Chondrocyte (in vitro differentiated cells): ENCODE measurements around the gene RNF39. TPM values are rescaled to one million over a fixed set of nuclear protein-coding genes. Genes with fewer than 3 reads are reported as not detected.
"Not testable (repeated sequence)": the region's sequence is repeated elsewhere in the genome, so short reads cannot be mapped to it uniquely, and the experiment has no call there.

Experiments used
- DNase-seq: peaks from one replicate; pipeline ENCODE4 v3.0.0; 2021; ENCODE audit warnings: mixed read lengths, low spot score
- H3K27ac Mint-ChIP-seq: one replicate; pipeline ENCODE4 v1.8.0; 2021; ENCODE audit warnings: mild to moderate bottlenecking, moderate library complexity, mixed read lengths; ENCODE audit not compliant: unreplicated experiment
- H3K27me3 Mint-ChIP-seq: 2 replicates; pipeline ENCODE4 v1.8.0; 2021; ENCODE audit warnings: low read depth, mixed read lengths
- H3K36me3 Mint-ChIP-seq: 2 replicates; pipeline ENCODE4 v1.8.0; 2021; ENCODE audit warnings: low read depth, mixed read lengths
- H3K4me1 Mint-ChIP-seq: 2 replicates; pipeline ENCODE4 v1.8.0; 2021; ENCODE audit warnings: low read depth, mild to moderate bottlenecking, mixed read lengths
- H3K4me3 Mint-ChIP-seq: one replicate; pipeline ENCODE4 v1.8.0; 2021; ENCODE audit warnings: mild to moderate bottlenecking, moderate library complexity, mixed read lengths; ENCODE audit not compliant: unreplicated experiment
- H3K9me3 Mint-ChIP-seq: 2 replicates; pipeline ENCODE4 v1.8.0; 2021; ENCODE audit warnings: low read depth, mixed read lengths
- CTCF ChIP-seq: fragments of 200-600 bp; sonication (generic); IDR thresholded peaks from 2 replicates; pipeline ENCODE4 v1.5.0; 2021; ENCODE audit warnings: antibody characterized with exemption, mild to moderate bottlenecking, moderate library complexity
- total RNA-seq: library from RNA; stranded (reverse); gene quantifications from 3 replicates; pipeline ENCODE4 v1.2.1, GENCODE V29; 2021

Gene RNF39
- total RNA-seq, 1 donor from 2014 or later = not detected

- H3K4me3 Mint-ChIP-seq = no peak overlapping the region
- H3K4me1 Mint-ChIP-seq = no peaks in the 10 kb centered on the region
- peaks cover 4% of the 10 kb centered on the region for H3K36me3 Mint-ChIP-seq
- H3K9me3 Mint-ChIP-seq = peaks cover 6% of the 10 kb centered on the region
- no peaks in the 10 kb centered on the region for H3K27me3 Mint-ChIP-seq
- no peak overlapping the region for H3K27ac Mint-ChIP-seq
- no peak for TF ChIP-seq CTCF
- no peak for DNase-seq
Observed at GRCh38 chr6:30031381-30031780, 44.2 kb downstream of the RNF39 start.

GRCh38 chr6:30029588-30029987 is 46.0 kb downstream of the RNF39 start:
- Mint-ChIP-seq H3K4me1 (no peaks in the 10 kb centered on the region), H3K27ac (no peak overlapping the region), H3K36me3 (no peaks in the 10 kb centered on the region), H3K4me3 (no peak overlapping the region), H3K27me3 (no peaks in the 10 kb centered on the region), H3K9me3 (peaks cover 6% of the 10 kb centered on the region)
- DNase-seq = no peak
- TF ChIP-seq CTCF = no peak

GRCh38 chr6:30025186-30025585 is 50.4 kb downstream of the RNF39 start:
- DNase-seq = no peak
- Mint-ChIP-seq H3K27me3 (no peaks in the 10 kb centered on the region), H3K4me1 (no peaks in the 10 kb centered on the region), H3K9me3 (peaks cover 6% of the 10 kb centered on the region), H3K27ac (no peak overlapping the region), H3K4me3 (no peak overlapping the region), H3K36me3 (peaks cover 2% of the 10 kb centered on the region)
- TF ChIP-seq CTCF = no peak

- DNase-seq, H3K9me3 Mint-ChIP-seq, H3K4me3 Mint-ChIP-seq, H3K27me3 Mint-ChIP-seq, H3K27ac Mint-ChIP-seq, H3K36me3 Mint-ChIP-seq, H3K4me1 Mint-ChIP-seq: not testable (repeated sequence)
Observed at GRCh38 chr6:30022712-30023111, 52.9 kb downstream of the RNF39 start.

GRCh38 chr6:30022189-30022588 is 53.4 kb downstream of the RNF39 start:
- TF ChIP-seq CTCF = no peak
- no peak overlapping the region for H3K27ac Mint-ChIP-seq
- peaks cover 2% of the 10 kb centered on the region for H3K9me3 Mint-ChIP-seq
- H3K27me3 Mint-ChIP-seq = no peaks in the 10 kb centered on the region
- no peak overlapping the region for H3K4me3 Mint-ChIP-seq
- H3K36me3 Mint-ChIP-seq = peaks cover 9% of the 10 kb centered on the region
- no peaks in the 10 kb centered on the region for H3K4me1 Mint-ChIP-seq
- no peak for DNase-seq

GRCh38 chr6:30020626-30021025 is 54.9 kb downstream of the RNF39 start:
- TF ChIP-seq CTCF = no peak
- DNase-seq = no peak
- Mint-ChIP-seq H3K36me3 (peaks cover 9% of the 10 kb centered on the region), H3K4me3 (no peak overlapping the region), H3K27me3 (no peaks in the 10 kb centered on the region), H3K9me3 (no peaks in the 10 kb centered on the region), H3K4me1 (no peaks in the 10 kb centered on the region), H3K27ac (no peak overlapping the region)

Other genes starting within 250 kb of the RNF39 start
- gene HLA-G, start 247.9 kb downstream of the RNF39 start, total RNA-seq = 0.30 to 0.46 TPM in 2 of 3 replicates, not detected in the other
- 110 to 191 TPM (median 187 TPM) in 3 replicates for gene HLA-A, start 133.2 kb downstream of the RNF39 start, total RNA-seq
- 15.2 to 18.2 TPM (median 15.5 TPM) in 3 replicates for gene POLR1H, start 14.5 kb downstream of the RNF39 start, total RNA-seq
- gene PPP1R11, start 8.6 kb downstream of the RNF39 start, total RNA-seq = 45.0 to 49.7 TPM (median 47.1 TPM) in 3 replicates
- not detected in 3 replicates for gene TRIM31, start 37.3 kb upstream of the RNF39 start, total RNA-seq
- not detected in 3 replicates for gene TRIM40, start 60.4 kb upstream of the RNF39 start, total RNA-seq
- gene TRIM10, start 85.4 kb upstream of the RNF39 start, total RNA-seq = not detected in 3 replicates
- gene TRIM15, start 87.8 kb upstream of the RNF39 start, total RNA-seq = not detected in 3 replicates
- 36.1 to 37.6 TPM (median 36.7 TPM) in 3 replicates for gene TRIM26, start 137.6 kb upstream of the RNF39 start, total RNA-seq